Measurements from ENCODE around the gene PGP. TPM values are rescaled to one million over a fixed set of nuclear protein-coding genes. Genes with fewer than 3 reads are reported as not detected.

Gene PGP
- total and polyA plus RNA-seq, 10 of the 15 experiments (the other 5 are each of a cell fraction or from before 2014, with no cell fraction given): 0.42 to 28.0 (median 12.1) TPM

DNA sequence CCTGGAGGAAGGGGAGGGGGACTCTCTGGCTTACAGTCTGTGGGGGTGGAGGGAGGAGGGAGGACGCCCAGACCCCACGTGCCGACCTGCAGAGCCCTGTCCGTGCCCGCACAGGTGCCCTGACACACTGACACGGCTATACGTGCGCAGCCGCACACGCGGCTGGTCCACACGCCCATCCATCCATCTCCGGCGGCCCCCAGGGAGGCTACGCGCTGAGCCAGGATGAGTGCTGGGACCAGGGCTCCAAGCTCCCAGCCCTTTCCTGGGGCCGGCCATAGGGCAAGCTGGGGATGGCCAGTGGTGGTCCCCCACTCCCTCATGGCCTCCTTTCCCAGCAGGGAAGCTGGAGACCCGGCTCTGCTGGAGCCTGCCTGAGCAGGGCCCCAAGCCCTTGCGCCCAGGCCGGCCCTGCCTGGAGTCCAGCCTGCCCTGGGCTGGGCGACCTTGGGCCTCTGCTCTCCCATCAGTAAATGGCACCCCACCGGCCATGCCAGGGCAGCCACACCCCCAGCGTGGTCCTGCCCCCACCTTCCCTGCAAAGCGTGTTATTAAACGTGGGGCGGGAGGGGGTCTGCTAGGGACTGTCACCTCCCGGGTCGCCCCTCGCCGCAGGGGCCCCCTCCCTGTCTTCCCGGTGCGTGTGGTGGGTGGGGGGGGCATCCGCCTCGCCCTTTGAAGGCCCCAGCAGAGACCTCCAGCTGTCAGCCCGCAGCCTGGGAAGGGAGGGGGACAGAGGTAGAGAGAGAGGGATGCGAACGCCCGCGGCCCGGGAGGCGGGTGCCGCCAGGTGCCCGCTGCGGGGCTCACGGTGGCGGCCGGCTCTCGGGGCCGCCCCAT lies 19.1 kb downstream of the PGP start:
- Histone ChIP-seq H4K20me1 (ENCODE audit: control insufficient read depth, insufficient read depth) (no peaks in the 10 kb centered on the region), H3K79me2 (ENCODE audit: control insufficient read depth, insufficient read depth, low read length) (no peaks in the 10 kb centered on the region), H2AFZ (ENCODE audit: control insufficient read depth, low read depth, low read length) (no peak overlapping the region), H3K36me3 (ENCODE audit: control insufficient read depth in 2 of 2, insufficient read depth in 2 of 2, low read length in 1 of 2) (no peaks in the 10 kb centered on the region), H3K9me3 (replicated peaks; ENCODE audit: control insufficient read depth, insufficient read depth, low read length) (no peaks in the 10 kb centered on the region), H3K9ac (ENCODE audit: control insufficient read depth, insufficient read depth, low read length) (no peak overlapping the region), H3K27ac (ENCODE audit: control insufficient read depth, insufficient read depth) (no peak overlapping the region), H3K4me1 (ENCODE audit: control insufficient read depth, insufficient read depth, low read length) (no peaks in the 10 kb centered on the region; the same call in 1 of the 2 replicates), H3K4me3 (no peak overlapping the region), H3K27me3 (replicated peaks in 1 of 2; ENCODE audit: control insufficient read depth in 2 of 2, insufficient read depth in 2 of 2, low read length in 1 of 2) (peaks cover 12 to 15% of the 10 kb centered on the region in 2 experiments), H3K4me2 (ENCODE audit: control insufficient read depth, insufficient read depth) (0 out of 2 replicates have a peak overlapping the region, but pooled peaks have one; percentile 25)
- TF ChIP-seq MEF2B (IDR thresholded peaks at IDR 0.05; ENCODE audit: partially characterized antibody, poor library complexity, severe bottlenecking): no peak
- TF ChIP-seq, protein P1, sequence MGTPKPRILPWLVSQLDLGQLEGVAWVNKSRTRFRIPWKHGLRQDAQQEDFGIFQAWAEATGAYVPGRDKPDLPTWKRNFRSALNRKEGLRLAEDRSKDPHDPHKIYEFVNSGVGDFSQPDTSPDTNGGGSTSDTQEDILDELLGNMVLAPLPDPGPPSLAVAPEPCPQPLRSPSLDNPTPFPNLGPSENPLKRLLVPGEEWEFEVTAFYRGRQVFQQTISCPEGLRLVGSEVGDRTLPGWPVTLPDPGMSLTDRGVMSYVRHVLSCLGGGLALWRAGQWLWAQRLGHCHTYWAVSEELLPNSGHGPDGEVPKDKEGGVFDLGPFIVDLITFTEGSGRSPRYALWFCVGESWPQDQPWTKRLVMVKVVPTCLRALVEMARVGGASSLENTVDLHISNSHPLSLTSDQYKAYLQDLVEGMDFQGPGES (IDR thresholded peaks at IDR 0.05): no peak
- TF ChIP-seq BRCA1 (IDR thresholded peaks at IDR 0.05; ENCODE audit: low read depth, low read length): no peak
- peak; percentile 28 for TF ChIP-seq SUZ12 (IDR thresholded peaks at IDR 0.05; ENCODE audit: unreplicated experiment)
- TF ChIP-seq CHD2 (IDR thresholded peaks at IDR 0.05; ENCODE audit: borderline replicate concordance, low read depth, low read length): no peak
- SMC1A ChIA-PET (ENCODE audit: uncharacterized antibody, unreplicated experiment): no interaction called here
- WGBS (ENCODE audit: insufficient coverage, insufficient replicate concordance, low lambda C conversion rate, missing lambda C conversion rate): 7% methylated on average over 29 of the region's 49 CpGs
- intact Hi-C loops (cut with micrococcal nuclease; ENCODE audit: unreplicated experiment): loop anchor here (2.0 kb wide), 1 partner anchor 305 kb away; no protein-coding TSS in a partner anchor
- in situ Hi-C loops (cut with MboI): no loop called here
- RAD21 ChIA-PET (ENCODE audit: unreplicated experiment): interaction anchor here (0.7 to 1.5 kb wide), 4 partner anchors 56 to 306 kb away, joined by 3 to 11 read pairs (median 7); partner anchors contain the start of gene ECI1
- FAIRE-seq (no peak), ATAC-seq (peak; percentile 36), DNase-seq (ENCODE audit: low read depth, low spot score) (no peak)
- CTCF ChIA-PET: interaction anchor here (0.7 to 2.0 kb wide), 11 partner anchors 16 to 306 kb away, joined by 3 to 10 read pairs (median 3); partner anchors contain the start of genes ECI1 and PGP
- POLR2A ChIA-PET: interaction anchor here (0.6 kb wide), 1 partner anchor 9 kb away, joined by 3 read pairs; no protein-coding TSS in a partner anchor
- BruUV-seq (replicated peaks): no TSS peak
